Hepatic stellate cell (primary cell): Measurements from ENCODE around the gene CCDC32.

Experiments
- DNase-seq: peaks from one replicate; pipeline ENCODE4 v3.0.0; 2011; ENCODE audit warnings: low spot score

The CCDC32 gene

DNA sequence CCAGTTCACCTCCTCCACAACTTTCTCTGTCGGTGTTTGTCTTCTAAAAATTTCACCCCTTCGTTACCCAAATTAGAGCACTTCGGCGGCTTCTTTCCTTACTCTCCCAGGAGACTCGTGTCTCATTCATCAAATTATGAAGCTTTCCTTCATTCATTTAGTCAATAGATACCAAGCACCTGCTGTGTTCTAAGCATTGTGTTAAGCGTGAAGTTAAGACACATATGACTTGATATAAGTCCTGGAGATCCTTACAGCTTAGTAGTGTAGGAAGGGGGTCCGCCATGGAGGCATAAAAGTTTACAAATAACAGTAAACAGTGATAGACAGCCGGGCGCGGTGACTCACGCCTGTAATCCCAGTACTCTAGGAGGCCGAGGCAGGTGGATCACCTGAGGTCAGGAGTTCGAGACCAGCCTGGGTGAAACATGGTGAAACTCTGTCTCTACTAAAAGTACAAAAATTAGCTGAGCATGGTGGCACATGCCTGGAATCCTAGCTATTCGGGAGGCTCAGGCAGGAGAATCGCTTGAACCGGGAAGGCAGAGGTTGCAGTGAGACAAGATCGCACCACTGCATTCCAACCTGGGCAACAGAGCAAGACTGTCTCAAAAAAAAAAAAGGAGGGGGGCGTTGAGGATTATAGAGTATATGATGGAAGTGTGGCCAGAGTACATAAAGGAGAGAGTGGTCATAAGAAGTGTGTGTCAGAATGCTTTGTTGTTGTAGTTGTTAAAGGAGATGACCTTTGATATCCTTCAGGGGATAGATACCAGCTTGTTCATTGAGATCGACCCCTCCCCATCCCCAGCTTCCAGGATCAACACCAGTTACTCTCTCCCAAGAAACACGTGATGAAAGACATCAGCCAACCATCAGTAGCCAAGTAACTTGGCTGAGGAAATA lies 744 bp upstream of the CCDC32 start:
- DNase-seq: no peak

DNA sequence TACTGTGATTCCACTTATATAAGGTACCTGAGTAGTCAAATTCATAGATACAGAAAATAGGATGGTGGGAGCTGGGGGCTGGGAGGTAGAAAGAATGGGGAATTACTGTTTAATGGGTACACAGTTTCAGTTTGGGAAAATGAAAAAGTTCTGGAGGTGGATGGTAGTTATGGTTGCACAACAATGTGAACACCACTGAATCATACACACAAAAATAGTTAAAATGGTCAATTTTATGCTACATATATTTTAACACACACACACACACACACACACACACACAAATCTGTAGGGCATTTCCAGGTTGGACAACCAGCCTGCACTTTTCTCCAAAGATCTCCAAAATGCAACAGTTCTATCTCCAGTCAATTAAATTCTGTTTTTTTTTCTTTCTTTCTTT lies 1.4 kb downstream of the CCDC32 start:
- no peak for DNase-seq

DNA sequence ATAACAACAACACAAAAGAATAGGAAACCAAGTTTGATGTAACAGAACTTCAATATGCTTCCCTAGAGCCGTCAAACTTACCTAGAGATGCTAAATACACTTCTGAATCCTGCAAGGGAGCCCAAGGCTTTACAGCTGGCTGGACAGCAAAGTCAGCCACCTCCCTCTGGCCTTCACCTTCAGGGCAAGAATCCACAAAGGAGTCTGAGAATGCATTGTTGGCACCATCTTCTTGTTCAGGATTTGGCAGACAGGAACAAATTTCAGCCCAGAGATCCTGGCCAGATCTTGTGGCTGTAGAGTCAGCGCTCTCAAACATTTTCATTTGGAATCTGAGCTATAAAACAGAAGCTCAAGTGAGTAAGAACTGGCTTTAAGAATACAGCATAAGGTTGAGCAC lies 2.2 kb downstream of the CCDC32 start:
- DNase-seq: no peak

DNA sequence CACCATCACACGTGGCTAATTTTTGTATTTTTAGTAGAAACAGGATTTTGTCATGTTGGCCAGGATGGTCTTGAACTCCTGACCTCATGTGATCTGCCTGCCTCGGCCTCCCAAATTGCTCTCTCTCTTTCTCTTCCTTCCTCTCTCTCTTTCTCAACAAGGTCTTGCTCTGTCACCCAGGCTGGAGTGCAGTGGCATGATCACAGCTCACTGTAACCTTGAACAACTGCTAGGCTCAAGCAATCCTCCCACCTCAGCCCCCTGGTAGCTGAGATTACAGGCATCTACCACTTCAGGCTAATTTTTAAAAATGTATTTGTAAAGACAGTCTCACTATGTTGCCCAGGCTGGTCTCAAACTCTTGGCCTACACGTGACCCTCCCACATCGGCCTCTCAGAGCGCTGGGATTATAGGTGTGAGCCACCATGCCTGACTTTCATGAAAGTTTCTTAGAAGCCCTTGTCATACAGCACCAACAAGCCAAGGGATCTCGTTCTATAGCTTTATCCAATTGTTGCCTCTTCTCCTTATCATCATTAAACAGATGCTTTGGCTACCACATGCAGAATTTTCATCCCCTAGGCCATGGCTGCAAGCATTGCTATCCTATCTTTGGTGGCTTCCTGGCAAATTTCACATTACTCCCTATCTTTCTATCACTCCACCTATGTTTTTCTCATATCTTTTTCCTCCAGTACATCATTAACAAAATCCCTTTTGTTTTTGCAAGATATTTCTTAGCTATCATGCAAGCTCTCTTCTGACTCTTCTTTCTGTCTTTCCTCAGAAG lies 5.7 kb downstream of the CCDC32 start:
- DNase-seq: no peak

DNA sequence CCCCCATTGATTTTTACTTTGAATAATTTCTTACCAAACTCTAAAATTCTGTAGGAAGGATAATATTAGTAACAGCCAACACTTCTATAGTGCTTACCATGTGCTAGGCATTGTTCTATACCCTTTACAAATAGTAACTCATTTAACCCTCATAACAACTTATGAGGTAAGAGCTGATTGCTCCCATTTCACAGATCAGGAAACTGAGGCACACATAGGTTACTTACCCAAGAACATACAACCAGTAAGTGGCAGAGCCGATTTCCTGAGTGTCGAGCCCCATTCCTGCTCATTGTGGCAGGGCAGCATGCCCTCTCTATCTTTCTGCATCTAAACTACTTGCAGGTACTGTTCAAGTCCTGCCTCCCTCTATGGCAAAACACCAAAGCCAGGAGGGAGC lies 9.0 kb downstream of the CCDC32 start:
- no peak for DNase-seq

DNA sequence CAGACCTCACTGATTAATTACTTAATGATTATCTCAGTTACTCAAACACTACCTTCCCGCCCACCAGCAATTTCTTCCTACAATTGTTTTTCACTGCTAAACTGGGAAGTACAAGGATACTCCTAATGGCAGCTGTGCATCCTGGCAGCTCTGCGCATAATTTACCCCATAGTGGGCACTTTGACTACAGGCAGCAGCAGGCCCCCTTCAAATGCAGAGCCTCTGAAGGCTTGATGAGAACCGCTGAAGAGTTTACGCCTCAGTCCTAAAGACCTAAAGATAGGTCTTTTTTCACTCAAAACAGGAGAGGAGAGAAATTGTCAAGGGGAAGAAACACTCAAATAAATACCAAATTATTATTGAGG lies 10.7 kb downstream of the CCDC32 start:
- DNase-seq: no peak

DNA sequence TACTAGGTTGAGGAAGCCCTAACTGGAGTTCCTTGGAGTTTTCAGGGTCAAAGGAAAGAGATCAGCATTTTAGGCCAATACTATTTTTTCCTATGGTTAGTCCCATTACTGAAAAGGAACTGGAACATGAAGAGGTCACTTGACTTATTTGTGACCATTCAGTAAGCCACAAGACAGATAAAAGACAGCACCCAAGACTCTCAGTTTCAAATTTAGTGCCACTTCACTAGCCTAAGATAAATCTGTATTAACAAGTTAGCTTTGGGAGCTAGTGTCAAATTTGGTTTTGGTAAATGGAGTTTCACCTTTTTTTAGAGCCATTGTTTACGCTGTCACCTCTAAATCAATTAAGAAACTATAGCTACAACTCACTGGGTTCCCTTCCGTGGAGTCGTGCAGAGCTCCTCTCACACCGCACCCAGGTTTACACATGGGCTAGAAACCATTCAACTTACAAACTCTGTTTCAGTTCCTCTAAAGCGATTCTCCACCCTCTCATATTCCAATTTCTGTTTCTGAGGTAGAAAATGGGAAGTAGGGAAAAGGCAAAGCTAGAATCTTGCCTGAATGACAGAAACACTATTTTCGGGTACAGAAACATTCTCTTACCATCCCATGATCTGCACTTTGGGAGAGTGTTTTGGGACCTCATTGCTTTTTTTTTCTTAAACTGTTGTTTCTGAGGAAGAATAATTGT lies 14.4 kb downstream of the CCDC32 start:
- no peak for DNase-seq

DNA sequence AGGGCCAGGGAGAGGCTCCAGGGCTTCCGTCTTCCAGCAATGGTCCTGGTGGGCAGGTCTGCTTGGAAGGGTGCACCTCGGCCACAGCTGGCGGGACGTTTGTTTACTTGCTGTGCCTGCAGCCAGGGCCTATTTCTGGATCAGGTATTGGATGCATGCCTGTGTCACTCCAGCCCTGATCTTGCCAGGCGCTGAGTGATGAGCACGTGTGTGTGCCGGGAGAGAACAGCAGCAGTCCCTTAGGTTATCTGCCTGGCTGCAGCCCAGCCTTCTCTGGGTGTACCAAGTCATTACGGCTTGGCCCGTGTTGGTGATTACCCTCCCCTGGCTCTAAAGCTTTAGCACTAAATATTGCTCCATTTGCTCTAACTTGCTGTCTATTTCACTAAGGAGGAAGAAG lies 14.9 kb downstream of the CCDC32 start:
- DNase-seq: no peak

DNA sequence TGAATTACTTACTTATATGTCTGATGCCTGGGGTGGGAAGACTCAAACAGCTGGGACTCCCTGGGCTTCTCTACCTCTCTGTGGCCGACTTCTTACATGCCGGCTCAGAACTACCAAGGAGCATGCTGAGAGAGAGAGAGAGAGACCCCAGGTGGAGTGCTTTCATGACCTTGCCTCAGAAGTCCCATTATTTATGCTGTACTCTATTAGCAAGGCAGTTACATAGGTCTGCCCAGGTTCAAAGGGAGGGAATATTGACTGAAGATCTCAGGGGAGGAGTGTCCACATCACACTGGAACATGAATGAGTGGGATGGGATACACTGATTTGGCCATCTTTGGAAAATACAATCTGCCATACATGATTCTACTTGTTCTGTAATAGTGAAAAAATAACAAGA lies 16.2 kb downstream of the CCDC32 start:
- DNase-seq: no peak

DNA sequence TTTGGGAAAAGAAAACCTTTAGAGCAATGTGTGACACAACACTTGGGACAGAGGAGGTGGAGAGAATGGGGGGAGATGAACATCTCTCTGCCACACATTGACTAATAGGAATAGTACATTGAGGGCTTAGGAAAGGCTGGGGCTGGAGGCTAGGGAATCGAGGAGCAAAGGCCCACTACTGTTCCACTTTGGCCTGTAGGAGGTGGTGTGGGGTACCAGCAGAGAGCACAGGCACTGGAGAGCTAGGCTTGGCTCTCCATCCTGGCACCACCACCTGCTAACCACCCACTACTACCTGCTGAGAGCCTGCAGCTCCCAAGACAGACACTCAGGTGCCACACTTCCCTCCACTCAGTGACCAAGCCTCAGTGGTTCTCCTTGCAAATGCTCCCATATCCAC lies 19.4 kb downstream of the CCDC32 start:
- no peak for DNase-seq

DNA sequence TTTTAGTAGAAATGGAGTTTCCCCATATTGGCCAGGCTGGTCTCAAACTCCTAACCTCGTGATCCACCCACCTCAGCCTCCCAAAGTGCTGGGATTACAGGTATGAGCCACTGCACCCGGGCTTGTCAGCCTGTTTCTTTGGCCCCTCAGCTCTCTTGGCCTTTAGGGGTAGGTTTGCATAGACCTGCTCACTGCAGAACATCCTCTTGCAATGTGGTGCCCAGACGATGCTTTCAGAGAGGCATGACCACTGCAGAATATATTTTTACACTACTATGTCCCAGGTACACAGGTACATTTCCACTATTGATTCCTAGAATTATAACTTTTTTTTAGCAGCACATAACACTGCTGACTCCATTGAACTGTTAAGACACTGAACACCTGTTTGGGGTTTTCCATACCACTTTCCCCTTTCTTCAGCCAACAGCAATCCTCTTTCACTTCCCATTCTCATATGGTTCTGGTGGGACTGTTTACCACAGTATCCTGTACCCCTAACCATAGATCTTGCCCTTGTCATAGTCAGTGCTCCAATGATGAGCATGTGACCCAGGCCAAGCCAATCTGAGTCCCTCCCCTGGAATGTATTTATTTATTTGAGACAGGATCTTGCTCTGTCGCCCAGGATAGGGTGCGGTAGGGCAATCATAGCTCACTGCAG lies 21.1 kb downstream of the CCDC32 start:
- DNase-seq: no peak

DNA sequence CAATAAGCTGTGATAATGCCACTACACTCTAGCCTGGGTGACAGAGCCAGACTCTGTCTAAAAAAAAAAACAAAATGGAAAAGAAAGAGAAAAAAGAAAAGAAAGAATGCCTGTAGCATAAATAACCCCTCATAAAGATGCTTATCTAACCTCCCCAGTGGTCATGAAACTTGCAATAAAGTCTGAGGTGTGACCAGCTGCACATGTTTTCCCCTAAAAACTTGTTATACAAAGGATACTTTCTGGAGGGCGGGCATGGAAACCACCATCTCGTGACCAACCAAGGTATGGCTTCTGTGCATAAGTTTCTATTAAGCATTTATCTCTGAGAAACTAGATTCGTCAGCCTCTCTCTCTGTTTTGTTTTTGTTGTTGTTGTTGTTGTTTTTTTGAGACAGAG lies 21.8 kb downstream of the CCDC32 start:
- no peak for DNase-seq

DNA sequence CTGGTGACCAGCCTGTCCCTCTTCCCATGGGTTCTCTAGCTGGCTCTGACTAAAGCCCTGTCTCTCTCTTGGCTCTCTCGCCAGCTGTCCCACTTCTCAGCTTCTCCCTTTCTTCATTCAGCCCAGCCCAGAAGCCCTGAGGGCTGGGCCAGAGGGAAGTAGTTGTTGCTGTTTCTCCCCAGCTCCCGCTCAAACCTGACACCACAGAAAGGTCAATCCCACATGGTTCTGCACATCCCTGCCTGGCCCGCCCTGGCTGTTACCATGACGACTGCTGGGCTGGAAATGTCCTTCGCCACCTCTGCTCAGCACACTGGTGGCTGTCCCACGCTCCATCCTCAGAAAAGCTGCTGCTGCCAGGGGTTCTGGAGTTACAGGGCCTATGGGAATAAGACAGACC lies 25.9 kb downstream of the CCDC32 start:
- no peak for DNase-seq

DNA sequence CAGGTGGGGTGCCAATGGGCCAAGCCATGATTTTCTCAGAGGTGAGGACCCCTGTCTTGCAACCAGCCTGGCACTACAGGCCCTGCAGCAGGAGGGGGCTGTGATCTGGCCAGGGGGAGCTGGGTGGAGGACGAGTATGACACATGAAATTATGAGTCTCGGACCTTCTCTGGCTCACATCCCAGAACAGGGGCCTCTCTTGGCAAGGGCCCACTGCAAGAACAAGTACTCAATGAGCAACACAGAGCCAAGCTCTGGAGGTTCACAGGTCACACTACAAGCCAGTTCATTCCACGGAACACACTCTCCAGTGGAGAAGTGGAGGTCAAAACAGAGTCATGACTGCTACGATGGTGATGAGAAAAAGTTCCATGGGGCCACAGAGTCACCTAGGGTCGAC lies 28.3 kb downstream of the CCDC32 start:
- DNase-seq: no peak

DNA sequence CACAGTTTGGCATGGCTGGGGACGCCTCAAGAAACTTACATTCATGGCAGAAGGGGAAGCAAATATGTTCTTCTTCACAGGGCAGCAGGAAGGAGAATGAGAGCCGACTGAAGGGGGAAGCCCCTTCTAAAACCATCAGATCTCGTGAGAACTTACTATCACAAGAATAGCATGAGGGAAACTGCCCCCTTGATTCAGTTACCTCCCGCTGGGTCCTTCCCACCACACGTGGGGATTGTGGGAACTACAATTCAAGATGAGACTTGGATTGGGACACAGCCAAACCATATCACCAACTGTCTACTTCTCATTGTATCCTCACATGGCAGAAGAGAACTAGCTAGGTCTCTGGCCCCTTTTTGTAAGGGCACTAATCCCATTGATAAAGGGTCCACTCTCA lies 30.5 kb downstream of the CCDC32 start:
- no peak for DNase-seq

DNA sequence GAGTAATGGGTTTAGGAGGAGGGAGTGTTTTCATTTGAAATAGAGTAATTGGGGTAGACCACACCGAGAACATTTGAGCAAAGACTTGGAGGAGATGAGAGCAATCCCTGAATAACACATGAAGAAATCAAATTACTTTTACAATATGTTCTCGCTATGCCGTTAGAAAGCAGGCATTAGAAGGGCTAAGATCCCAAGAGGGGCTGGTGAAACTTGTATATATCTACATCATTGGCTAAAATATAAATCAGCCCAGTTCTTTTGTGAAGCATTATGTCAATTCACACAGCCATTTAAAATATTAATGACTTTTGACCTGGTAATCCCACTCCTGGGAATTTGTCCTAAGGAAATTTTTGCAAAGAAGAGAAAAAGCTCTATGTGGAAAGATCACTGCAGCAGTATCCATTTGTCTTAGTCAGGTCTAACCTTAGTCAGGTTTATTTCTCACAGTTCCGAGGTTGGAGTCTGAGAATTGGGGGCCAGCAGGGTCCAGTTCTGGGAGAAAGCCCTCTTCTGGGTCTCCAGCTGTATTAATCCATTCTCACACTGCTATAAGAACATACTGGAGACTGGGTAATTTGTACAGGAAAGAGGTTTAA lies 31.0 kb downstream of the CCDC32 start:
- no peak for DNase-seq

DNA sequence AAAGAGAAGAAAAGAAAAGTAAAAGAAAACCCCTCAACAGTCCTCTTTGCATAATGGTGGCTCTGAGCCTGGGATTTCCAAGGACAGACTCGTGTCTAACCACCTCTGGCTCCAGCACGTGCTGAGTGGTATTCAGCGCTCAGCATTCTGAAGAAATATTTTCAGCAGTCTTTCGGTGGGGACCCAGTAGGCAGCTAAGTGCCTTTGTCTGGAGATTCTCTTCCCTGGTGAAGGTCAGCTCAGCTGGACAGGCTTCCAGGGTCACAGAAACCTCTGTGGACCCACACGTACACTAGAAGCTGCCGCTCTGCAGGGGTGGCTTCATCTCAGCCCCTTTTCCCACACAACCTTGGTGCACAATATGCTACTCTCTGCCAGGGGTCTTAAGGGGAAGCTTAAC lies 36.0 kb downstream of the CCDC32 start:
- DNase-seq: no peak

DNA sequence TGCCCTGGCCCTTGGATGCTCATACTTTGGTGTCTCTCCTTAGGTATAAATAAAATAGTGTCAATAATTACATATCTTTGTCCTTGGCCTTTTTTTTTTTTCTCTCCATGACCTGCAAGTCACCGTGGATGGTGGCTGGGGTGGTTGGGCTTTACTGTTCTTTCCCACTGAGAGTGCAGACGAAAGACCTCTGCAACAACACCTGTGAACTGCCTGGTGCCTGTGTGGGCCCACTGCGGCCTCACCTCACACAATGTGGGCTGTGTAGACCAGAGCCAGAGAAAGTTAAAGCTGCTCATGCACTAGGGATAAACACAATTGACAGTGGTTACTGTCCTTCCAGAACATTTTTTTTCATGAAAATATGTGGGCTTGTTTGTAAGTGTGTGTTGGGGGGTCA lies 39.0 kb downstream of the CCDC32 start:
- DNase-seq: no peak

DNA sequence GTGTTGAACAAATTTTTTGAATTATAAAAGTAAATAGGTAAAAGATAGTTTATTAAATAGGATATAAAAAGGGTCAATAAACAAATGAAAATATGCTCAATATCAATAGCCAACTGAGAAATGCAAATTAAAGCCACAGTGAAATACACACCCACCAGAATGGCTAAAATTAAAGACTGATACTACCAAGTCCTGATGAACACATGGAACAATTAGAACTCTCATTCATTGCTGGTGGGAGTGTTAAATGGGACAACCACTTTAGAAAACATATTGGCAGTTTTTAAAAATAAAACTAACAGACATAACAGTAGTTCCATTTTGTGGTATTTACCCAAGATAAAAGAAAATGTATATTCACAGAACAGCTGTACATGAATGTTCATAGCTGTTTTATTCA lies 41.2 kb downstream of the CCDC32 start:
- DNase-seq: no peak

DNA sequence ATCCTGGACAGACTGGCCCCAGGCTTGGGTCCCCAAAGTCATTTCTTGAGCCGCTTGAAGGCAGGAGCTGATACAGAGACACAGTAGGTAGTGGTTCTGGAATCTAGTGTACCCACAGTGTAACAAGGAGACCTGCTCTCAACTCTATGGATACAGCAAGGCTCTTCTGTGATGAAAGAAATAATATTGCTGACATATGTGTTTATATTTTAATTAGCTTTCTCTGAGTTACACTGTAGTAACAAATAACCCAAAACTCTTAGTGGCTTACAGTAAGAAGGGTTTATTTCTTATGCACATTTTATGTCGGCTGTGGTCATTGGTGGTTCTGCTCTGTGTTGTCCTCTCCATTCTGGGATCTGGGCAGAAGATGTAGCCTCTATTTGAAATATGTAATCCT lies 48.5 kb downstream of the CCDC32 start:
- no peak for DNase-seq

DNA sequence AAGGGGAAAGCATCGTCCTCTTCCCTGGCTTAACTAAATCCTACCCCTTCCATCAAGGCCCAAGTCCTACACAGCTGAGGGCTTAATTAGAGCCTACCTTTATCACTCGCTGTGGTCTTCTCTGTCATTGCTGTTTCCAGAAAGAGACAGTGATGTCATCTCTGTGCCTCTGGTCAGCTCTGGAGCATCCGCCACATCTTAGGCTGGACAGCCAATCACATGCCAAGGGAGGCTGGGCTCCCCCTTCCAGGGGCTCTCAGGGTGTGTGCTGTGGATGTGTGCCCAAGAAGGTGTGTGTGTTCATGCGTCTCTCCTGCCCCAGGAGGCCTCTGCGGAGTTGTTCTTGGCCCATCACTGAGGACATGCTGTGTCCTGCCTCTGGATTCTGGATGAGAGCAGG lies 51.2 kb downstream of the CCDC32 start:
- DNase-seq: no peak

DNA sequence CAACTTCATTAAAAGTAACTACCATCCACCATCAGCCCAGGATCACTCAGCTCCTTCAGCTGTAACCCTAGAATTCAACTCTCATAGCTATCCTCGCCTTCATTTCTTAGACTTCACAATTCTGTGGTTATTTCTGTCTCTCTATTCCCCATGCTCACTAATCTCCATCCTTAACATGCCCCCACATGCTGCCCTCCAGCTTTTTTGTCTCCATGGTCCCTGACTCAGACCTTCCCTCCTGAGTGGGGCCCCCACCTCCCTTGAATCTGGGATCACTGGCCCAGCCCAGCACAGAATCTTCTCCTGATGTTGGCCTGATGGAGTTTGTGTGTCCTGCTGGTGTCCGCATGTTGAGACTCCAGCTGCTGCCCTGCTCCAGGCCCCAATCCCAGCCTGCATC lies 52.4 kb downstream of the CCDC32 start:
- no peak for DNase-seq
